Stimulated activated CD8-positive, alpha-beta memory T cell treated with anti-CD3 and anti-CD28 coated beads, Interleukin-7, amount 100 ng/mL, for 4 hours (primary cell): ENCODE measurements around the gene ZEB2.

Experiments
- DNase-seq, 2 donors: peaks; one replicate each; pipeline ENCODE4 v3.0.0-alpha.2; 2020; ENCODE audit warnings: low read depth in 2 of 2

The ZEB2 gene

GRCh38 chr2:144357623-144358373 lies 162.1 kb downstream of the ZEB2 start:
- no peak for DNase-seq

- no peak for DNase-seq
These were observed 163.5 kb downstream of the ZEB2 start for GRCh38 chr2:144356402-144356801.

- no peak for DNase-seq
These were observed 165.0 kb downstream of the ZEB2 start for GRCh38 chr2:144354953-144355352.

GRCh38 chr2:144351687-144352086 lies 168.2 kb downstream of the ZEB2 start:
- no peak for DNase-seq

GRCh38 chr2:144350151-144350802 lies 169.6 kb downstream of the ZEB2 start:
- no peak for DNase-seq

GRCh38 chr2:144349674-144350073 lies 170.2 kb downstream of the ZEB2 start:
- DNase-seq, result no peak

- no peak for DNase-seq
These were observed 171.1 kb downstream of the ZEB2 start for GRCh38 chr2:144348846-144349245.

GRCh38 chr2:144346229-144346628 lies 173.7 kb downstream of the ZEB2 start:
- no peak for DNase-seq

- DNase-seq, result no peak
These were observed 176.8 kb downstream of the ZEB2 start for GRCh38 chr2:144343145-144343544.

- DNase-seq, result no peak
These were observed 178.4 kb downstream of the ZEB2 start for GRCh38 chr2:144341538-144341937.

GRCh38 chr2:144339048-144339447 lies 180.9 kb downstream of the ZEB2 start:
- no peak for DNase-seq

- no peak for DNase-seq
These were observed 185.4 kb downstream of the ZEB2 start for GRCh38 chr2:144334551-144334950.
